ENCODE results near the gene ZNF33B.

The ZNF33B gene

DNA sequence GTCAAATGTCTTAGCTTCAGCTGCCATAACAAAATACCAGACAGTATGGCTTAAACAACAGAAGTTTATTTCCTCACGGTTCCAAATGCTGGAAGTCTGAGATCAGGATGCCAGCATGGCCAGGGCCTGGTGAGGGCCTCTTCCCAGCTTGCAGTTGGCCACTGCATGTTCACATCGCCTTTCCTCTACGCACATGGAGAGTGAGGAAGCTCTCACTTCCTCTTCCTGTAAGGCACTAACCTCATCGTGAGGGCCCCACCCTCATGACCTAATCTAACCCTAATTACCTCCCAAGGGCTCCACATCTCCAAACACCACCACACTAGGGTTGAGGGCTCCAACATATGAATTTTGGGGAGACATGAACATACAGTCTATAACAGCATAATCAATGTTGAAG, 14.4 kb downstream of the ZNF33B start:
- CTCF ChIA-PET = no interaction called here
- TF ChIP-seq, protein P1, sequence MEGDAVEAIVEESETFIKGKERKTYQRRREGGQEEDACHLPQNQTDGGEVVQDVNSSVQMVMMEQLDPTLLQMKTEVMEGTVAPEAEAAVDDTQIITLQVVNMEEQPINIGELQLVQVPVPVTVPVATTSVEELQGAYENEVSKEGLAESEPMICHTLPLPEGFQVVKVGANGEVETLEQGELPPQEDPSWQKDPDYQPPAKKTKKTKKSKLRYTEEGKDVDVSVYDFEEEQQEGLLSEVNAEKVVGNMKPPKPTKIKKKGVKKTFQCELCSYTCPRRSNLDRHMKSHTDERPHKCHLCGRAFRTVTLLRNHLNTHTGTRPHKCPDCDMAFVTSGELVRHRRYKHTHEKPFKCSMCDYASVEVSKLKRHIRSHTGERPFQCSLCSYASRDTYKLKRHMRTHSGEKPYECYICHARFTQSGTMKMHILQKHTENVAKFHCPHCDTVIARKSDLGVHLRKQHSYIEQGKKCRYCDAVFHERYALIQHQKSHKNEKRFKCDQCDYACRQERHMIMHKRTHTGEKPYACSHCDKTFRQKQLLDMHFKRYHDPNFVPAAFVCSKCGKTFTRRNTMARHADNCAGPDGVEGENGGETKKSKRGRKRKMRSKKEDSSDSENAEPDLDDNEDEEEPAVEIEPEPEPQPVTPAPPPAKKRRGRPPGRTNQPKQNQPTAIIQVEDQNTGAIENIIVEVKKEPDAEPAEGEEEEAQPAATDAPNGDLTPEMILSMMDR (conservative IDR thresholded peaks at IDR 0.05; ENCODE audit: low read depth) = no peak
- H3K27ac ChIP-seq = no peak overlapping the region
- POLR2A ChIA-PET (ENCODE audit: low non-redundant PET) = no interaction called here
- no peak for DNase-seq (ENCODE audit: low spot score)

DNA sequence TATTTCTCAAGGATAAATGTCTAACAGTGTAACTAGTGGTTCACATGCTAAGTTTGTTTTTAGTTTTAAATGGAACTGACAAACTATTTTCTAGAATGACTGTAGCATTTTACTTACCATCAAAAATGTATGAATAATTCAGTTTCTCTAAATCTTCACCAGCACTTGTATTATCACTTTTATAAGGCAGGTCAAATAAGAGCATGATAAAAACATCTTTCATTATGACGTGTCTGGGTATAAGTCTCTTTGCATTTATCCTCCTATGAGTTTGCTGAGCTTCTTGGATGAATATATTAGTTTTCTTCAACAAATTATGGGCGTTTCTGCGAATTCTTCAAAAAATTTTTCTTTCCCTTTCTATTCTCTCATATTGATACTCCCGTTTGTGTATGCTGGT, 19.9 kb downstream of the ZNF33B start:
- ChIA-PET CTCF (no interaction called here), POLR2A (ENCODE audit: low non-redundant PET) (no interaction called here)
- no peak overlapping the region for H3K27ac ChIP-seq
- DNase-seq (ENCODE audit: low spot score) = no peak
- TF ChIP-seq, protein P1 (conservative IDR thresholded peaks at IDR 0.05; ENCODE audit: low read depth) = no peak

DNA sequence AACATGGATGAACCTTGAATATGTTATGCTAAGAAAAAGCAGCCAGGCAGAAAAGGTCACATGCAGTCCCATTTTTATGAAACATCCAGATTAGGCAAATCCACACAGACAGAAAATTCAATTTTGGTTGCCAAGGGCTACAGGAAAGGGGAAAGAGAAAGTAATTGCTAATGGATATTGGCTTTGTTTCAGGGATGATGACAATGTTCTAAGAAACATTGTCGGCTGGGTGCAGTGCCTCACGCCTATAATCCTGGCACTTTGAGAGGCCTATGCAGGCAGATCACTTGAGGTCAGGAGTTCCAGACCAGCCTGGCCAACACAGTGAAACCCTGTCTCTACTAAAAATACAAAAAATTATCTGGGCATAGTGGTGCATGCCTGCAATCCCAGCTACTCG, 23.0 kb downstream of the ZNF33B start:
- no peak for DNase-seq (ENCODE audit: low spot score)
- H3K27ac ChIP-seq = peak overlapping the region; percentile 22; the same call in 1 of the 2 replicates
- POLR2A ChIA-PET (ENCODE audit: low non-redundant PET) = no interaction called here
- CTCF ChIA-PET = no interaction called here
- TF ChIP-seq, protein P1 (conservative IDR thresholded peaks at IDR 0.05; ENCODE audit: low read depth) = no peak

DNA sequence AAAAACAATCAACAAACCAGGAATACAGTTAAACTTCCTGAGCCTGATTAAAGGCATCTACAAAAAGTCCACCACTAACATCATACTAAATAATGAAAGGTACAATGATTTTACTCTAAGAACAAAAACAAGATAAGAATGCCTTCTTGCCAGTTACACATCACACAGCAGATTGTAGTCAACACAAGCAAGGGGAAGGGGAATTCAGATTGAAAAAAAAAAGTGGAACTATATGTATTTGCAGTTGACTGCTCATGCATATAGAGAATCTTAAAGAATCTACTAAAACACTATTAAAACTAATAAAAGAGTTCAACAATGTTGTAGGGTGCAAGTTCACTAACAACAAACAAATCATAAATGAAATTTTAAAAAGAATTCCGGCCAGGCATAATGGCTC, 28.5 kb downstream of the ZNF33B start:
- POLR2A ChIA-PET (ENCODE audit: low non-redundant PET) = no interaction called here
- no peak overlapping the region for H3K27ac ChIP-seq
- TF ChIP-seq, protein P1 (conservative IDR thresholded peaks at IDR 0.05; ENCODE audit: low read depth) = no peak
- DNase-seq (ENCODE audit: low spot score) = no peak
- CTCF ChIA-PET = no interaction called here

DNA sequence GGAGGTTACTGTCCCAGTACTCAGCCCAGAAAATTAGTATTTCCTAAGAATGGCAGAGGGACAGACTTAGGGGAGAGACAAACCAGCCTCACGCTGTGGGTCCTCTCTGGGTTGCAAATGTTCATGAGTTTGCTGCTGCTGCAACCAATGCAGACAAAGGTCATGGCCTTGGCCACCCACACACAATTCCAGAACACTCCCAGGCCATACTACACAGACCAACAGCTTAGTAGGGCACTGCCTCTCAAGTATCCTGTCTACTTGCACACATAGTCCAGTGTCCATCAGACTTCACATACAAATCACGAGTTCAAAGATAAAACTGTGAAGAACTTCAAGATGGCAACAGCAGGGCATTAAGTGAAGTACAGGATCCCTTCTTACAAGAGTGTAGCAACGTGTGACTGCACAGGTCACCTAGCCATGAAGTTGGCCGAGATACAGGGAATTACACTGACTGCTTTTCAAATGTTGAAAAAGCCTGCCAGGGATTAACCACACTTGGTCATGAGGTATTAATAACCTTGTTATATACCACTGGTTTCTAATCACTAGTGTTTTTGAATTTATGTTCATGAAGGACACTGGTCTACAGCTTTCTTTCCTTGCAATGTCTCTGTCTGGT, 40.0 kb downstream of the ZNF33B start:
- no peak for DNase-seq (ENCODE audit: low spot score)
- POLR2A ChIA-PET (ENCODE audit: low non-redundant PET) = no interaction called here
- CTCF ChIA-PET = no interaction called here
- TF ChIP-seq, protein P1 (conservative IDR thresholded peaks at IDR 0.05; ENCODE audit: low read depth) = no peak
- H3K27ac ChIP-seq = no peak overlapping the region

DNA sequence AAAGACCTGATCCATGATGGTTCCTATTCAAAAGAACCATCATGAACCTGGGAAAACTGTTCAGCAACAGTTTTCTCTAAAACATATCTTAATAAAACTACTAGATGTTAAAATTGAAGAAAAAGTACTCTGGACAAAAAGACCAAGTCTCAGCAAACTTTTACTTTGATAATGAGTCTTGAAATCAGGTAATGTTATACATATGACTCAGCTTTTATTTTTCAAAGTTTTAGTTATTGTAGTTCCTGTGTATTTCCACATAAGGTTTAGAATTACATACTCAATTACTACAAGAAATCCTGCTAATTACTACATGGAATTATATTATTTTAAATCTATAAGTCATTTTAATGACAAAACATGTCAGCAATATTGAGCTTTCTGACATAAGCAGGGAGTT, 42.2 kb downstream of the ZNF33B start:
- POLR2A ChIA-PET (ENCODE audit: low non-redundant PET) = no interaction called here

More for the DNA sequence above, 42.2 kb downstream of the ZNF33B start:
- H3K27ac ChIP-seq = no peak overlapping the region
- TF ChIP-seq, protein P1 (conservative IDR thresholded peaks at IDR 0.05; ENCODE audit: low read depth) = no peak
- DNase-seq (ENCODE audit: low spot score) = no peak
- CTCF ChIA-PET = no interaction called here

All from RWPE1 (cell line).